Type B pancreatic cell (in vitro differentiated cells): Measurements from ENCODE around the gene STC2. TPM values are rescaled to one million over a fixed set of nuclear protein-coding genes. Genes with fewer than 3 reads are reported as not detected.
A peak's percentile ranks its signal among the peaks of the same experiment; 100 is the strongest.

Experiments used
- DNase-seq: peaks from one replicate; pipeline ENCODE4 v3.0.0; 2021; ENCODE audit warnings: mixed read lengths; ENCODE audit not compliant: unreplicated experiment; ENCODE audit errors: extremely low spot score
- H3K27ac Mint-ChIP-seq: 2 replicates; pipeline ENCODE4 v1.8.0; 2021; ENCODE audit warnings: mild to moderate bottlenecking, mixed read lengths
- H3K27me3 Mint-ChIP-seq: 2 replicates; pipeline ENCODE4 v1.8.0; 2021; ENCODE audit warnings: mixed read lengths
- H3K36me3 Mint-ChIP-seq: 2 replicates; pipeline ENCODE4 v1.8.0; 2021; ENCODE audit warnings: mixed read lengths
- H3K4me1 Mint-ChIP-seq: one replicate; pipeline ENCODE4 v1.8.0; 2021; ENCODE audit warnings: mixed read lengths; ENCODE audit not compliant: unreplicated experiment
- H3K4me3 Mint-ChIP-seq: 2 replicates; pipeline ENCODE4 v1.8.0; 2021; ENCODE audit warnings: mild to moderate bottlenecking, mixed read lengths
- H3K9me3 Mint-ChIP-seq: 2 replicates; pipeline ENCODE4 v1.8.0; 2021; ENCODE audit warnings: mixed read lengths
- total RNA-seq: library from RNA; stranded (reverse); gene quantifications from 2 replicates; pipeline ENCODE4 v1.2.1, GENCODE V29; 2021; ENCODE audit warnings: low replicate concordance
- TF ChIP-seq, protein P1 (sequence below): fragments of 200-600 bp; sonication (generic); conservative IDR thresholded peaks from 2 replicates; pipeline ENCODE4 v1.5.0; 2021; ENCODE audit warnings: antibody characterized with exemption, mild to moderate bottlenecking

Gene STC2
- total RNA-seq, 1 donor from 2014 or later = 25.7 TPM

GRCh38 chr5:173317852-173318251, 10.4 kb downstream of the STC2 start:
- H3K36me3 Mint-ChIP-seq = peaks cover 23% of the 10 kb centered on the region
- H3K4me3 Mint-ChIP-seq = no peak overlapping the region
- TF ChIP-seq, protein P1, sequence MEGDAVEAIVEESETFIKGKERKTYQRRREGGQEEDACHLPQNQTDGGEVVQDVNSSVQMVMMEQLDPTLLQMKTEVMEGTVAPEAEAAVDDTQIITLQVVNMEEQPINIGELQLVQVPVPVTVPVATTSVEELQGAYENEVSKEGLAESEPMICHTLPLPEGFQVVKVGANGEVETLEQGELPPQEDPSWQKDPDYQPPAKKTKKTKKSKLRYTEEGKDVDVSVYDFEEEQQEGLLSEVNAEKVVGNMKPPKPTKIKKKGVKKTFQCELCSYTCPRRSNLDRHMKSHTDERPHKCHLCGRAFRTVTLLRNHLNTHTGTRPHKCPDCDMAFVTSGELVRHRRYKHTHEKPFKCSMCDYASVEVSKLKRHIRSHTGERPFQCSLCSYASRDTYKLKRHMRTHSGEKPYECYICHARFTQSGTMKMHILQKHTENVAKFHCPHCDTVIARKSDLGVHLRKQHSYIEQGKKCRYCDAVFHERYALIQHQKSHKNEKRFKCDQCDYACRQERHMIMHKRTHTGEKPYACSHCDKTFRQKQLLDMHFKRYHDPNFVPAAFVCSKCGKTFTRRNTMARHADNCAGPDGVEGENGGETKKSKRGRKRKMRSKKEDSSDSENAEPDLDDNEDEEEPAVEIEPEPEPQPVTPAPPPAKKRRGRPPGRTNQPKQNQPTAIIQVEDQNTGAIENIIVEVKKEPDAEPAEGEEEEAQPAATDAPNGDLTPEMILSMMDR = no peak
- H3K27me3 Mint-ChIP-seq = no peaks in the 10 kb centered on the region
- no peaks in the 10 kb centered on the region for H3K9me3 Mint-ChIP-seq
- peaks cover 57% of the 10 kb centered on the region for H3K4me1 Mint-ChIP-seq
- no peak for DNase-seq
- H3K27ac Mint-ChIP-seq = no peak overlapping the region

- H3K9me3 Mint-ChIP-seq = no peaks in the 10 kb centered on the region
- no peaks in the 10 kb centered on the region for H3K27me3 Mint-ChIP-seq
- H3K27ac Mint-ChIP-seq = peak overlapping the region; percentile 95
- H3K4me1 Mint-ChIP-seq = peaks cover 62% of the 10 kb centered on the region
- TF ChIP-seq, protein P1 = no peak
- peaks cover 17% of the 10 kb centered on the region for H3K36me3 Mint-ChIP-seq
- H3K4me3 Mint-ChIP-seq = peak overlapping the region; percentile 24
- no peak for DNase-seq
Measured at GRCh38 chr5:173317091-173317730, 11.0 kb downstream of the STC2 start.

GRCh38 chr5:173316339-173317020, 11.7 kb downstream of the STC2 start:
- Mint-ChIP-seq H3K27ac (peak overlapping the region; percentile 95), H3K4me3 (peak overlapping the region; percentile 80), H3K36me3 (peaks cover 16% of the 10 kb centered on the region), H3K9me3 (no peaks in the 10 kb centered on the region), H3K4me1 (peaks cover 62% of the 10 kb centered on the region), H3K27me3 (no peaks in the 10 kb centered on the region)
- TF ChIP-seq, protein P1 = no peak
- DNase-seq = no peak

GRCh38 chr5:173315495-173316338, 12.5 kb downstream of the STC2 start:
- DNase-seq = no peak
- H3K36me3 Mint-ChIP-seq = peaks cover 14% of the 10 kb centered on the region
- H3K27ac Mint-ChIP-seq = peak overlapping the region; percentile 95
- H3K27me3 Mint-ChIP-seq = no peaks in the 10 kb centered on the region
- H3K9me3 Mint-ChIP-seq = no peaks in the 10 kb centered on the region
- peak overlapping the region; percentile 80 for H3K4me3 Mint-ChIP-seq
- peaks cover 65% of the 10 kb centered on the region for H3K4me1 Mint-ChIP-seq
- TF ChIP-seq, protein P1 = no peak

GRCh38 chr5:173314166-173314952, 13.9 kb downstream of the STC2 start:
- TF ChIP-seq, protein P1 = no peak
- no peak overlapping the region for H3K27ac Mint-ChIP-seq
- H3K27me3 Mint-ChIP-seq = no peaks in the 10 kb centered on the region
- no peaks in the 10 kb centered on the region for H3K9me3 Mint-ChIP-seq
- H3K36me3 Mint-ChIP-seq = peaks cover 8% of the 10 kb centered on the region
- no peak overlapping the region for H3K4me3 Mint-ChIP-seq
- DNase-seq = peak; percentile 54
- peaks cover 57% of the 10 kb centered on the region for H3K4me1 Mint-ChIP-seq
